Endothelial cell of umbilical vein (primary cell): Measurements from ENCODE around the gene RPS28.

Experiments
- EZH2 ChIP-seq: IDR thresholded peaks from 2 replicates; pipeline ENCODE4 v1.6.1; 2012; ENCODE audit warnings: borderline replicate concordance, low read depth, mild to moderate bottlenecking, moderate library complexity, low read length, inconsistent platforms; ENCODE audit not compliant: severe bottlenecking
- JUN ChIP-seq: IDR thresholded peaks from 2 replicates; pipeline ENCODE4 v1.6.1; 2011; ENCODE audit warnings: borderline replicate concordance, low read depth; ENCODE audit not compliant: insufficient read length, insufficient read depth
- POLR2A ChIP-seq: IDR thresholded peaks from 2 replicates; pipeline ENCODE4 v1.6.1; 2012; ENCODE audit warnings: low read depth, mild to moderate bottlenecking, control low read depth, low read length
- POLR2AphosphoS5 ChIP-seq: IDR thresholded peaks from 2 replicates; pipeline ENCODE4 v1.6.1; 2012; ENCODE audit warnings: low read depth, mild to moderate bottlenecking, control low read depth, low read length, moderate library complexity; ENCODE audit not compliant: insufficient read depth
- TF ChIP-seq, protein P1 (sequence below), 2 donors: IDR thresholded peaks; 1 replicate in 1 of 2; 2 replicates in 1 of 2; pipeline ENCODE4 v1.5.1; 2011; ENCODE audit warnings: low read length in 2 of 2, mild to moderate bottlenecking in 2 of 2, moderate library complexity in 2 of 2, control low read depth in 1 of 2, inconsistent platforms in 1 of 2, low read depth in 1 of 2; ENCODE audit not compliant: insufficient read depth in 1 of 2; ENCODE audit errors: extremely low read depth in 1 of 2
- TF ChIP-seq, protein P2 (sequence below): IDR thresholded peaks from 2 replicates; pipeline ENCODE4 v1.6.1; 2011; ENCODE audit not compliant: insufficient read depth, insufficient read length

DNA sequence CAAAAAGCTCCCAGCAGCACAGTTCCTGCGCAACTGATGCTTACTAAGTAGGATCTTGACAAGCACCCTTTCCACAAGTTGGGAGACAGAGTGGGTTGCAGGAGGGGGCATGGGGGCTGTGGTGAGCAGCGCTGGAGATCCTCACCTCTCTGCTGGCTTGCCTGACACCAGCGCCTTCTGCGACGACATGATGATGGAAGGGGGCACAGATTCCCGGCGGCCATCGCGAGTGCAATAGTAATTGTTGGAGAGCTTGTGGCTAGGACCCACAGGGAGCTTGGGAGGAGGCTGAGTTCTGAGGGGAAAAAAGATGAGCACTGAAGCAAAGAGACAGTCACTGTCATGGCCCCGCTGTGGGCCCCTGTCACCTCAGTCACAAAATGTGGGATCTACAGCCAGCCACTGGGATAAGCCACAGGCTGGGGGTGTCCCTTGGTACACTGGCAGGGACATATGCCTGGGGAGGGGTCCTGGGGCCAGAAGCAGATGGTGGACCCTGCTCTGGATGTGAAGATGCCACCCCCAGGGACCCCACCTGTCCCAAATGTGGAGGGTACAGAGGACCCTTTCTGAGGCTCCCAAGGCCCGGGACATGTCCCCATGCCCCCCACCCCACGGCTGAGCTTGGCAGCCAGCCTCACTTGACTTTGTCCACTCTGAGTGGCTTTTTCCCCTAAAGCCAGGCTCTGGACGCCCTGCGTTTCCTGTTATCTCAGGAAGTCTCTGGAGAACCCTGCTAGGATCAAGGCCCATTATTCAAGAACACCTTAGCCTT lies 4.8 kb upstream of the RPS28 start:
- TF ChIP-seq EZH2 = no peak
- TF ChIP-seq, protein P1, sequence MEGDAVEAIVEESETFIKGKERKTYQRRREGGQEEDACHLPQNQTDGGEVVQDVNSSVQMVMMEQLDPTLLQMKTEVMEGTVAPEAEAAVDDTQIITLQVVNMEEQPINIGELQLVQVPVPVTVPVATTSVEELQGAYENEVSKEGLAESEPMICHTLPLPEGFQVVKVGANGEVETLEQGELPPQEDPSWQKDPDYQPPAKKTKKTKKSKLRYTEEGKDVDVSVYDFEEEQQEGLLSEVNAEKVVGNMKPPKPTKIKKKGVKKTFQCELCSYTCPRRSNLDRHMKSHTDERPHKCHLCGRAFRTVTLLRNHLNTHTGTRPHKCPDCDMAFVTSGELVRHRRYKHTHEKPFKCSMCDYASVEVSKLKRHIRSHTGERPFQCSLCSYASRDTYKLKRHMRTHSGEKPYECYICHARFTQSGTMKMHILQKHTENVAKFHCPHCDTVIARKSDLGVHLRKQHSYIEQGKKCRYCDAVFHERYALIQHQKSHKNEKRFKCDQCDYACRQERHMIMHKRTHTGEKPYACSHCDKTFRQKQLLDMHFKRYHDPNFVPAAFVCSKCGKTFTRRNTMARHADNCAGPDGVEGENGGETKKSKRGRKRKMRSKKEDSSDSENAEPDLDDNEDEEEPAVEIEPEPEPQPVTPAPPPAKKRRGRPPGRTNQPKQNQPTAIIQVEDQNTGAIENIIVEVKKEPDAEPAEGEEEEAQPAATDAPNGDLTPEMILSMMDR (IDR thresholded peaks at IDR 0.05; ENCODE audit: extremely low read depth in 1 of 2, insufficient read depth in 1 of 2, low read depth in 1 of 2, low read length in 2 of 2) = no peak
- peak; percentile 22 for TF ChIP-seq POLR2AphosphoS5
- TF ChIP-seq JUN = no peak
- TF ChIP-seq, protein P2, sequence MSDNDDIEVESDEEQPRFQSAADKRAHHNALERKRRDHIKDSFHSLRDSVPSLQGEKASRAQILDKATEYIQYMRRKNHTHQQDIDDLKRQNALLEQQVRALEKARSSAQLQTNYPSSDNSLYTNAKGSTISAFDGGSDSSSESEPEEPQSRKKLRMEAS = no peak
- no peak for TF ChIP-seq POLR2A
